Lung (tissue), 12 donors: ENCODE measurements around the gene SOX5. TPM values are rescaled to one million over a fixed set of nuclear protein-coding genes. Genes with fewer than 3 reads are reported as not detected.
A peak's percentile ranks its signal among the peaks of the same experiment; 100 is the strongest.

Experiments
- ATAC-seq: fragments of 200-7000 bp; cut with Tn5 transposase; one replicate; pipeline ENCODE4 v1.9.1; 2020; ENCODE audit warnings: moderate number of reproducible peaks; ENCODE audit not compliant: insufficient read depth, low FRiP score
- DNase-seq, 3 donors: peaks; one replicate each; pipeline ENCODE4 v3.0.0-alpha.2; 2013 to 2017
- H3K27ac ChIP-seq, 2 donors: one replicate each; pipeline ENCODE4 v1.5.1; 2013; ENCODE audit warnings: mild to moderate bottlenecking in 2 of 2, moderate library complexity in 2 of 2, control low read depth in 1 of 2, inconsistent platforms in 1 of 2, low read depth in 1 of 2, low read length in 1 of 2
- H3K27me3 ChIP-seq, 3 donors: one replicate each; pipeline ENCODE4 v1.5.1; 2013; ENCODE audit warnings: low read length in 2 of 3; ENCODE audit not compliant: control insufficient read depth in 3 of 3, insufficient read depth in 3 of 3
- H3K36me3 ChIP-seq, 4 donors: one replicate each; pipeline ENCODE4 v1.5.1; 2013; ENCODE audit warnings: low read length in 4 of 4, mild to moderate bottlenecking in 1 of 4, moderate library complexity in 1 of 4; ENCODE audit not compliant: control insufficient read depth in 4 of 4, insufficient read depth in 4 of 4
- H3K4me1 ChIP-seq, 5 donors: one replicate each; pipeline ENCODE4 v1.5.1; 2013; ENCODE audit warnings: low read length in 5 of 5, mild to moderate bottlenecking in 2 of 5, moderate library complexity in 1 of 5; ENCODE audit not compliant: control insufficient read depth in 5 of 5, insufficient read depth in 5 of 5
- H3K4me3 ChIP-seq: one replicate; pipeline ENCODE4 v1.5.1; 2013; ENCODE audit warnings: mild to moderate bottlenecking, control low read depth, moderate library complexity
- H3K9ac ChIP-seq, 2 donors: one replicate each; pipeline ENCODE4 v1.5.1; 2013; ENCODE audit warnings: low read length in 2 of 2, control low read depth in 1 of 2; ENCODE audit not compliant: insufficient read depth in 1 of 2
- H3K9me3 ChIP-seq, 4 donors: one replicate each; pipeline ENCODE4 v1.5.1; 2013; ENCODE audit warnings: low read length in 3 of 4, mild to moderate bottlenecking in 1 of 4, moderate library complexity in 1 of 4; ENCODE audit not compliant: control insufficient read depth in 4 of 4, insufficient read depth in 3 of 4
- CTCF ChIP-seq: IDR thresholded peaks from 2 replicates; pipeline ENCODE4 v1.5.1; 2012; ENCODE audit warnings: mild to moderate bottlenecking; ENCODE audit errors: control extremely low read depth, extremely low read depth
- WGBS, 2 donors: extraction: QIAGEN DNeasy Blood & Tissue Kit; methylation state at CpG; one replicate each; pipeline ENCODE4 v1.1.7; 2013; 5-methylcytosine and 5-hydroxymethylcytosine counted together
- polyA plus RNA-seq, 2 donors: library from polyadenylated mRNA; stranded (reverse); fragments of 200-250 nt; gene quantifications; one replicate each; pipeline ENCODE4 v1.2.1, GENCODE V29; 2013
- total RNA-seq, 2 donors: library from RNA; depleted of rRNA in 1 of 2; stranded (reverse); fragments of >200 nt in 1 of 2; gene quantifications; one replicate each; pipeline ENCODE4 v1.2.1, GENCODE V29; 2014 to 2021
- donor health status: control.
- donor health status: control.
- donor health status: Bipolar disorder and iron deficiency.
- donor health status: healthy.
- donor health status: DM: yes; HTN: yes; CAD: no.

The SOX5 gene
- total and polyA plus RNA-seq, 4 donors = 1.0 to 71.4 (median 7.2) TPM

DNA sequence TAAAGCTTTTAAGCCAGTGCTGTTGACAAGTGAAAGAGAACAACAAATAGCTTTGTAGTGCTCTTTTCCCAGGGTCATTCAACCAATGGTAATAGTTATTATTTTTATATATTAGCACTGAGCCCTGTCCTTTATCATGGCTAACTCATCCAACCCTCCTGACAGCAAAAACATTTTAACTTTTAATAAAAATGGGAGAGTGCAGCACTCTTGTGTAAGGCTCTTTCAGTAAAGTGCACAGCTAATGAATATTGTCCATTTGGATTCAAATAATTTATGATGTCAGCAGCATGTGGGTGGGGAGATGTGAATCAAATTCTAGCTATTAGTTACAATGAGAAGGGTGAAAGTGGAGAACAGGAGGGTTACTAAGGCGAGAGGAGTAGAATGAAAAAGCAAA, 185.7 kb downstream of the SOX5 start:
- no peaks in the 10 kb centered on the region for H3K27me3 ChIP-seq
- no peak for TF ChIP-seq CTCF
- DNase-seq (no peak), ATAC-seq (no peak)
- WGBS, 2 donors = 85 to 87% methylated on average over 1 of the region's 1 CpG
- no peak overlapping the region for H3K9ac ChIP-seq
- H3K36me3 ChIP-seq = no peaks in the 10 kb centered on the region
- no peak overlapping the region for H3K4me3 ChIP-seq
- no peak overlapping the region for H3K27ac ChIP-seq
- no peaks in the 10 kb centered on the region for H3K4me1 ChIP-seq
- H3K9me3 ChIP-seq = no peaks in the 10 kb centered on the region

DNA sequence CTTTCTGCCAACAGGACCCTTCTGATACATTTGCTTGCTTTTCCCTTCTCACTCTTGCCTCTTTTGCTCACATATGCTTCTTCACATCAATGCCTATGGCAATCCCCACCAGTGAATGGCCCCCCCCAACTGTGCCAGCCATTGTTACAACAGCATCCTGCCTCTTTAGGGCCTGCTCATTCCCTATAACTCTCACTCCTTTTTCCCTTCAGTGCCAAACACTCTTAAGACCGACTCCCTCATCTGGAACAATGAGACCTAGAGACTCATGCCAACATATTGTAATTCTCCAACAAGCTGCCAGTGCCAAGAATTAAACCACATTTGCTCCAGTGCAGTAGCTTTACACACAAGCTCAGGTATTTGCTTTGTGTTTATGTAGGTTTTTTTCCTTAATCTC, 189.0 kb downstream of the SOX5 start:
- WGBS, 2 donors = 47 to 71% methylated on average over 1 of the region's 1 CpG
- Histone ChIP-seq H3K36me3 (no peaks in the 10 kb centered on the region), H3K27me3 (no peaks in the 10 kb centered on the region), H3K9ac (no peak overlapping the region), H3K4me1 (peaks cover 0 to 15% (median 0%) of the 10 kb centered on the region in 5 donors), H3K27ac (no peak overlapping the region), H3K9me3 (no peaks in the 10 kb centered on the region), H3K4me3 (no peak overlapping the region)
- no peak for TF ChIP-seq CTCF
- no peak for ATAC-seq
- DNase-seq = peak in 1 of 3 donors; percentile 37

GRCh38 chr12:23758608-23759007, 190.9 kb downstream of the SOX5 start:
- no peaks in the 10 kb centered on the region for H3K36me3 ChIP-seq
- H3K9ac ChIP-seq = no peak overlapping the region
- H3K4me1 ChIP-seq = peaks cover 0 to 15% (median 0%) of the 10 kb centered on the region in 5 donors
- 90 to 96% methylated on average over 3 of the region's 3 CpGs for WGBS, 2 donors
- DNase-seq (no peak), ATAC-seq (no peak)
- no peaks in the 10 kb centered on the region for H3K9me3 ChIP-seq
- TF ChIP-seq CTCF = no peak
- no peak overlapping the region for H3K27ac ChIP-seq
- no peaks in the 10 kb centered on the region for H3K27me3 ChIP-seq
- no peak overlapping the region for H3K4me3 ChIP-seq

- Histone ChIP-seq H3K4me3 (no peak overlapping the region), H3K9ac (no peak overlapping the region), H3K27ac (no peak overlapping the region), H3K9me3 (no peaks in the 10 kb centered on the region), H3K36me3 (no peaks in the 10 kb centered on the region), H3K4me1 (peaks cover 0 to 15% (median 0%) of the 10 kb centered on the region in 5 donors), H3K27me3 (no peaks in the 10 kb centered on the region)
- 47 to 61% methylated on average over 1 of the region's 1 CpG for WGBS, 2 donors
- DNase-seq = peak; percentile 12 to 59 (median 52)
- peak; percentile 57 for ATAC-seq
- TF ChIP-seq CTCF = no peak
Observed at GRCh38 chr12:23757541-23757962, 191.9 kb downstream of the SOX5 start.
